HG02885 (cell line): ENCODE results near the gene MAPKAPK2.

Experiments
- ATAC-seq: cut with Tn5 transposase; IDR thresholded peaks from one replicate; pipeline ENCODE4 v1.9.1; 2021; ENCODE audit warnings: mild to moderate bottlenecking; ENCODE audit not compliant: unreplicated experiment, poor library complexity

Gene MAPKAPK2

GRCh38 chr1:206716159-206716869, 31.6 kb downstream of the MAPKAPK2 start:
- ATAC-seq = no peak

- ATAC-seq = peak; percentile 84
Observed at GRCh38 chr1:206716870-206717673, 32.4 kb downstream of the MAPKAPK2 start.

GRCh38 chr1:206717674-206717989, 32.9 kb downstream of the MAPKAPK2 start:
- no peak for ATAC-seq

- ATAC-seq = no peak
Observed at GRCh38 chr1:206719169-206719839, 34.6 kb downstream of the MAPKAPK2 start.

GRCh38 chr1:206721454-206721853, 36.7 kb downstream of the MAPKAPK2 start:
- ATAC-seq = no peak

GRCh38 chr1:206722751-206723461, 38.2 kb downstream of the MAPKAPK2 start:
- ATAC-seq = no peak

- no peak for ATAC-seq
Observed at GRCh38 chr1:206723462-206723804, 38.7 kb downstream of the MAPKAPK2 start.

- no peak for ATAC-seq
Observed at GRCh38 chr1:206723805-206724472, 39.2 kb downstream of the MAPKAPK2 start.

- ATAC-seq = no peak
Observed at GRCh38 chr1:206725109-206725963, 40.6 kb downstream of the MAPKAPK2 start.

- no peak for ATAC-seq
Observed at GRCh38 chr1:206727981-206728696, 43.4 kb downstream of the MAPKAPK2 start.

- no peak for ATAC-seq
Observed at GRCh38 chr1:206728697-206728987, 43.9 kb downstream of the MAPKAPK2 start.

- no peak for ATAC-seq
Observed at GRCh38 chr1:206729050-206729449, 44.3 kb downstream of the MAPKAPK2 start.

GRCh38 chr1:206729507-206729906, 44.8 kb downstream of the MAPKAPK2 start:
- no peak for ATAC-seq

- no peak for ATAC-seq
Observed at GRCh38 chr1:206732508-206732907, 47.8 kb downstream of the MAPKAPK2 start.

- ATAC-seq = no peak
Observed at GRCh38 chr1:206732992-206733391, 48.3 kb downstream of the MAPKAPK2 start.

- no peak for ATAC-seq
Observed at GRCh38 chr1:206734499-206735142, 49.9 kb downstream of the MAPKAPK2 start.

- no peak for ATAC-seq
Observed at GRCh38 chr1:206735553-206736031, 50.9 kb downstream of the MAPKAPK2 start.
